Lower leg skin (tissue), 4 donors: ENCODE data around the gene AGBL5. TPM values are rescaled to one million over a fixed set of nuclear protein-coding genes. Genes with fewer than 3 reads are reported as not detected.

ENCODE experiments used
- DNase-seq, 2 donors: peaks; one replicate each; pipeline ENCODE4 v3.0.0-alpha.2; 2019; ENCODE audit warnings: low spot score in 2 of 2
- H3K4me3 ChIP-seq: fragments of 200-600 bp; sonication (generic); 2 replicates; pipeline ENCODE4 v1.5.1; 2017; ENCODE audit warnings: mild to moderate bottlenecking, low read depth; ENCODE audit not compliant: poor library complexity, severe bottlenecking
- POLR2A ChIP-seq, 2 donors: fragments of 450-650 bp; IDR thresholded peaks; one replicate each; pipeline ENCODE4 v1.6.1; 2016 to 2017; ENCODE audit warnings: antibody characterized with exemption in 2 of 2, mild to moderate bottlenecking in 1 of 2, moderate library complexity in 1 of 2
- WGBS, 2 donors: methylation state at CpG; one replicate each; pipeline ENCODE4 v1.1.5; 2018; 5-methylcytosine and 5-hydroxymethylcytosine counted together
- intact Hi-C: fragments of 100-400 bp; cut with DNase I; formaldehyde crosslinking; loops from one replicate; pipeline ENCODE4 v1.15.0; 2023; ENCODE audit warnings: low total_unique reads
- total RNA-seq, 4 donors: library from RNA; depleted of rRNA; stranded (reverse); fragments of >200 nt; gene quantifications; one replicate each; pipeline ENCODE4 v1.1.0, GENCODE V29; 2016
- TF ChIP-seq, protein P1 (sequence below), 3 donors: fragments of 450-650 bp; IDR thresholded peaks; one replicate each; pipeline ENCODE4 v1.5.1; 2016; ENCODE audit warnings: antibody characterized with exemption in 3 of 3, mild to moderate bottlenecking in 3 of 3, moderate library complexity in 2 of 3

AGBL5 gene
- total RNA-seq, 4 donors from 2014 or later: 9.4 to 17.0 (median 16.4) TPM

DNA sequence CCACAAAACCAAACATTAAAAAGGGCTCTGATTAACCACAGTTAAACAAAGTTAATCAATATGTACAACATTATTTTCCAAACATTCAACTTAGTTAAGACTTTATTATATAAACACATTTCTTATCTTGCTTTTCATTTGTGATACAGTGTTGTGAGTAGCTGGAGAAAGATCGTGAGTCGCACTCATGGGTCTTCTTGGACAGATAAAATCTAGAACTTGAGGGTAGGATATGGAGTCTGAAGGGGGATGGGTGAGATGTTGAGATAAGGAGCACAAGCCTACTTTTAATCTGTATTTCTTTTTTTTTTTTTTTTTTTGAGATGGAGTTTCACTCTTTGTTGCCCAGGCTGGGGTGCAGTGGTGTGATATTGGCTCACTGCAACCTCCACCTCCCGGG lies 41.3 kb upstream of the AGBL5 start:
- WGBS, 2 donors: 85 to 95% methylated on average over 3 of the region's 3 CpGs
- intact Hi-C loops: no loop called here
- no peak overlapping the region for H3K4me3 ChIP-seq
- TF ChIP-seq, protein P1, sequence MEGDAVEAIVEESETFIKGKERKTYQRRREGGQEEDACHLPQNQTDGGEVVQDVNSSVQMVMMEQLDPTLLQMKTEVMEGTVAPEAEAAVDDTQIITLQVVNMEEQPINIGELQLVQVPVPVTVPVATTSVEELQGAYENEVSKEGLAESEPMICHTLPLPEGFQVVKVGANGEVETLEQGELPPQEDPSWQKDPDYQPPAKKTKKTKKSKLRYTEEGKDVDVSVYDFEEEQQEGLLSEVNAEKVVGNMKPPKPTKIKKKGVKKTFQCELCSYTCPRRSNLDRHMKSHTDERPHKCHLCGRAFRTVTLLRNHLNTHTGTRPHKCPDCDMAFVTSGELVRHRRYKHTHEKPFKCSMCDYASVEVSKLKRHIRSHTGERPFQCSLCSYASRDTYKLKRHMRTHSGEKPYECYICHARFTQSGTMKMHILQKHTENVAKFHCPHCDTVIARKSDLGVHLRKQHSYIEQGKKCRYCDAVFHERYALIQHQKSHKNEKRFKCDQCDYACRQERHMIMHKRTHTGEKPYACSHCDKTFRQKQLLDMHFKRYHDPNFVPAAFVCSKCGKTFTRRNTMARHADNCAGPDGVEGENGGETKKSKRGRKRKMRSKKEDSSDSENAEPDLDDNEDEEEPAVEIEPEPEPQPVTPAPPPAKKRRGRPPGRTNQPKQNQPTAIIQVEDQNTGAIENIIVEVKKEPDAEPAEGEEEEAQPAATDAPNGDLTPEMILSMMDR (IDR thresholded peaks at IDR 0.05): no peak
- TF ChIP-seq POLR2A (IDR thresholded peaks at IDR 0.05): no peak
- no peak for DNase-seq

DNA sequence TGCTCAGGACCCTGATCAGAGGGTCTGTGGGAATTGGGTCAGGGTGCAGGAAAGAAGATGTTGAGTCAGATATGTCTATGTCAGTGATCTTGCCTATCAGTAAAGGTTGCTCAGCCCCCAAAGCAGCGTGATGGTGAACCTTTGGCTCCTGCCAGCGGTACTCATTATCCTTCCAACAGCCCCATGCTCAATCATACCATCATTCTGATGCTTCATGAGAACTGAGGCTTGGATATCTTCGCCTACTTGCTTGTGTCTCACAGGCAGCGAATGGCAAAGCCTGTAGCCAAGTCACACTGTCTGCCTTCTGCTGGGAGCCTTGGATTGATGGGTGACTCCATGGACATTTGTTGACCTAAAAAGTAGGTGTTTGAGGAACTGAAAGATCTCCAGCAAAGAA lies 37.7 kb upstream of the AGBL5 start:
- no peak overlapping the region for H3K4me3 ChIP-seq
- no peak for DNase-seq
- WGBS, 2 donors: 95 to 98% methylated on average over 4 of the region's 4 CpGs
- intact Hi-C loops: no loop called here
- TF ChIP-seq, protein P1 (IDR thresholded peaks at IDR 0.05): no peak
- no peak for TF ChIP-seq POLR2A (IDR thresholded peaks at IDR 0.05)

DNA sequence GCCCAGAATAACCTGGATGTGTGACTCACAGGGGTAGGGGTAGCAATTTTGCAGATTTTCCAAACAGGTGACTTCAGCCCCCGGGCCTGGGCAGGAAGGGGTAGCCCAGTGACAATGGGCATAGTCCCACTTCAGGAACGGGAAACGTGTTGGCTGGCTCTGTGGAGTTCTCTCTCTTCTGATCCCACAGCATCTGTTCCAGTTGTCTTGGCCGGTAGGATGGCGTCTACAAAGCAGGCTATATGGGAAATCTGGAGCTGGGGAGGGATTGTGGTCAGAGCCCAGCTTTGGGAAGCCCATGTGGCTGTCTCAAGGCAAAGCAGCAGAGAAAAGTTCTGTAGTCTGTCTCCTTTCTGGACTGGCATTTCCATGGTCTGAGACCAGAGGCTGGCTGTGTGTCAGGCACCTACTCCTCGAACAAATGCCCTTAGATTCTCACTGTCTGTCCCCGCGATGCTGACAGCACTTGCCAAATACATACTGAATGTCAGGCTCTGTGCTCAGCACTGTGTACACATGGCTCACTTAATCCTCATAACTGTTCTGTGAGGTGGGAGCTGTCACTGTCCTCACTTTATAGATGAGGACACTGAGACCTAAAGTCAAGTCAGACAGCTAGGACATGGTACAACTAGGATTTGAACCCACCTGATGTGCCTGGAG lies 36.6 kb upstream of the AGBL5 start:
- WGBS, 2 donors: 84 to 86% methylated on average over 7 to 8 of the region's 8 CpGs
- no peak overlapping the region for H3K4me3 ChIP-seq
- TF ChIP-seq POLR2A (IDR thresholded peaks at IDR 0.05): no peak
- TF ChIP-seq, protein P1 (IDR thresholded peaks at IDR 0.05): no peak
- intact Hi-C loops: loop anchor here (5.0 kb wide), 1 partner anchor 53 kb away; no protein-coding TSS in a partner anchor
- DNase-seq: peak in 1 of 2 donors; percentile 58

DNA sequence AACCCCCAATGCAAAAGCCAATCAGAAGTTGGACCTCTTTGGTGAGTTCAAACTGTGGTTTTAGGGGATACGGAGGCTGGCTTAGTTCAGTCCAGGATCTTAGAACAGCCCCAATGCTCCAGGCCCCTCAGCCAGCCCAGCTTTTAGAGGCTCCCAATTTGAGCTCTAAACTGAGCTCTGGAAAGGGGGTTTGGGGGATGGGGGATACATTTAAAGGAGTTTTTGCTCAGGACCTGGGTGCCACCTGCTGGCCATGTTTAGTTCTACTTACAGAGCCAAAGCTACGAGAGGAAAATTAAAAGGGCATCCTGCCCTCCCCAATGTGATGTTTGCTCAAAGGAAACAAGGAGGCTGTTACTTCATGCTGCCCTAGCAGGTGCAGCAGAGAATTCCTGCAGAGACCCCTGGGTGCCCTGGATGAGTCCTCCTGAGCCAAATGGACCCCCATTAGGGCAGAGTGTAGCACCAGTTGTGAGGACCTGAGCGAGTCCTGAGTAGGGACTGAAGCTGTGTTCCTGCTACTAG lies 34.6 kb upstream of the AGBL5 start:
- 64 to 67% methylated on average over 3 of the region's 3 CpGs for WGBS, 2 donors
- peak in 1 of 2 donors; percentile 86 for DNase-seq
- no peak overlapping the region for H3K4me3 ChIP-seq
- intact Hi-C loops: loop anchor here (5.0 kb wide), 1 partner anchor 55 kb away; no protein-coding TSS in a partner anchor
- TF ChIP-seq, protein P1 (IDR thresholded peaks at IDR 0.05): no peak
- TF ChIP-seq POLR2A (IDR thresholded peaks at IDR 0.05): no peak

DNA sequence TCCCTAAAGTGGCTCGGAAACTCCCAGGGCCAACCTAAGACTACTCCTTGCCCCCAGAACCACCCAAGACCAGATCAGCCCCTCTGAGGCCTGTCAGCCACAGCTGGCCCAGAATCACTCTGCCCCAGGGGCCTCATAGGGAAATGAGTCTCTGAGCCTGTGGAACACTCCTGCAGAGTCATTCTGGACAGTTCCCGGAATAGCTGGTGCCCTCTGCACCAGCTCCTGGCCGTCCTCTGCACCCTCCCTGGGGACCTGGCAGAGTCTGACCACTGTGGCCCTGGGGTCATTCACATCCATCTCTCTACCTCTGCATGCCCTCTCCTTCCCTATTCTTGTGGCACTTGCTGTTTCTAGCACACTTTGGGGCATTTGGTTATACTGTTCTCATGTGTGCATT lies 33.3 kb upstream of the AGBL5 start:
- TF ChIP-seq, protein P1 (IDR thresholded peaks at IDR 0.05): no peak
- TF ChIP-seq POLR2A (IDR thresholded peaks at IDR 0.05): no peak
- no peak for DNase-seq
- H3K4me3 ChIP-seq: no peak overlapping the region
- 83 to 94% methylated on average over 3 of the region's 3 CpGs for WGBS, 2 donors
- intact Hi-C loops: loop anchor here (5.0 kb wide), 1 partner anchor 56 kb away; no protein-coding TSS in a partner anchor
